Bladder microvascular endothelial cell (primary cell): Measurements from ENCODE around the gene NR1I3. TPM values are rescaled to one million over a fixed set of nuclear protein-coding genes. Genes with fewer than 3 reads are reported as not detected.

Source experiments
- total RNA-seq: library from RNA; depleted of rRNA; stranded (reverse); fragments of >200 nt; gene quantifications from 2 replicates; pipeline ENCODE4 v1.2.3, GENCODE V29; 2014

The NR1I3 gene, protein sequence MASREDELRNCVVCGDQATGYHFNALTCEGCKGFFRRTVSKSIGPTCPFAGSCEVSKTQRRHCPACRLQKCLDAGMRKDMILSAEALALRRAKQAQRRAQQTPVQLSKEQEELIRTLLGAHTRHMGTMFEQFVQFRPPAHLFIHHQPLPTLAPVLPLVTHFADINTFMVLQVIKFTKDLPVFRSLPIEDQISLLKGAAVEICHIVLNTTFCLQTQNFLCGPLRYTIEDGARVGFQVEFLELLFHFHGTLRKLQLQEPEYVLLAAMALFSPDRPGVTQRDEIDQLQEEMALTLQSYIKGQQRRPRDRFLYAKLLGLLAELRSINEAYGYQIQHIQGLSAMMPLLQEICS
- total RNA-seq, result not detected in 2 replicates

DNA sequence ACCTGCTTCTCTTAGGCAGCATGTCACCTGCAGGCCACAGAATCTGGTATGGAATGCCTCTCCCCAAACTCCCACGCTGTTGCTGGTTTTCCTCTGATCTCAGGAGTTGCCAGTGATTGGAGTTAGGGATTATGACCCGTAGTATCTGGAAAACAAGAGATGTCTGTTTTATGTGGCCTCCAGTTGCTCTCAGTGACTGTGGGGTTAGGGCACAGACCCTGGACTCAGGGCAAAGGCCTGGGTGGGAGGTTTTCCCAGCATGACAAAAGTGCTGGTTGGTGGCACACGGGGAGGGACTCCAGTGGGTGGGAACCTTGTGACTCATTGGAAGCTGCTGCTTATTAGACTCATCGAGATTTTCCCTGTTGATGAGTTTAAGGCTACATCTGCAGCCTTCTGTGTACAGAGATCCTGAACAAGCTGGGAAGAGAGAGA lies at the start of gene NR1I3:
Gene NR1I3, minus strand, starts transcription at position 165 of the 435 bp plus-strand sequence. CDS start 1,638 bp downstream, outside the sequence.

DNA sequence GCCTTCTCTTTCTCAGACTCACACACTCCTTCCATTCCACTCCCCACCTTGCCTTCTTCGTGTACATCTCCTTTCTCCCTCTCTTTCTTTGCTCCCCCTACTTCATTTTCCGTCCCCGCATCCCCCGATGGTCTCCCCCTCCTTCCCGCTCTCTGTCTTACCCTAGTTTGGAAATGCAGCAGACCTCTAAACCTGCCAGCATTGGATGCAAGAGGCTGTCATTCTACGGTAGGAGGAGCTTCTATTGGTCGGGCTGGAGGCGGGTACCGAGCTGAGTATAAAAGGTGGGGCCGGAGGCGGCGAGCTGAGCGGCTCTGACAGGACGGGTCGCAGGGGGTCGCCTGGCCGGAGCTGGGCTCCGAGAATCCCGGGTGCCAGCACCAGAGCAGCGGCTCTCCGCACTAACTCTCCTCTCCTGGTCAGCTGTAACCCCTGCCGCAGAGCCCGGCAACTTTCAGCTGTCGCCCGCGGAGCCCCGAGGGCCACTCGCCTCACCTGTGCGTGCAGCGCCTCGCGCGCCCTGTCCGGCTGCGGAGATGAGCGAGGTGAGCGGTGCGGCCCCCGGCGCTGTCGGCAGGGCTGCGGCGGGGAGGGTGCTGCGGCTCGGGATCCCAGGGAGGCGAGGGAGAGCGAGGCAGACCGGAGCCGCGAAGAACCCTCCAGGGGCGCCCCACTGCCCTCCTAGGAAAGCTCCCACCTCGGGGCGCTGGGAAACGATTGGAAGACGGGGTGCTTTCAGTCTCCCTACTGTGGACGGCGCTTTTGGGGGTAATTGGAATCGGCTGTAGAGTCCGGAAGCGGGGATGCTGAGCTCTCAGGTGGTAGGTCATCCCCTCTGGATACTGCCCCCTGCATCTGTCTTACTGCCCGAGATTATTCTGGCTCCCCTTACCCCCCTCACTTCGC lies 20.7 kb upstream of the NR1I3 start, which contains the start of gene PCP4L1:
Gene PCP4L1, plus strand, starts transcription at position 307 of the 906 bp plus-strand sequence. Its CDS starts 230 bp downstream, at position 537.

DNA sequence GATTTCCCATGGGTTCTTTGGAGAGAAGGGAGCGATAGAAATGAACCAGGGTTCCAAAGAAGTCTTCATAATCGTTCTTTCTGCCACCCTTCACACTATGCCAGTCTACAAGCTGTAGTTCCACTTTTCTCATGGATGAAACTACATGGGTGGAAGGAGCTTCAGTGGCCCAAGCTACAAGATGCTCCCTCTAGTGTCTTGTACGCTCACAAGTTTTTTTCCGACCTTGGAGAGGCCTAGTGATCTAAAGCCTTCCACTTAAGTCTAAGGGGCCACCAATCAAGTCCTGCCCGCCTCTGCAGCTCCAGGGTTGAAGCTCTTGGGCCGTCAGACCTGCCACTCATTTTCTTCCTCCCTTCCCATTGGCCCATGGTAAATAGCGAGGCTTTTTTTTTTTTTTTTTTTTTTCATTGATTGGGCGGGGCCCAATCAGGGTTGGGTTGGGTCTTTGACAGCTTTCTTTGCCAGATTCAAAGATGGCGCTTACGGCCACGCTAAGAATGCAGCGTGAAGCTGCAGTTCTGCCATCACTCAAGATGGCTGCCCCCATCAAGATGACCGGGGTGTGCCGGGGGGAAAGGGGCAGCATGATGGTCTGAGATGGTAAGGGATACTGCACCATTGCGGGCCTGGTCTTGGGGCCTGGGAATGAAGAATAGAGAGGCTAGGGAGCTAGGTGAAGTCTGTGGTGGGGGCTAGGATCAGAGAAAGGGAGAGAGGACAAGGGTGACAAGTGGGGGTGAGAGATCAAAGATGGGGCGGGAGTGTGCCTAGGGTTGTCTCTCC lies 12.3 kb downstream of the NR1I3 start, which contains the start of gene TOMM40L:
Gene TOMM40L, plus strand, starts transcription at position 527 of the 786 bp plus-strand sequence. CDS start 430 bp downstream, outside the sequence.

DNA sequence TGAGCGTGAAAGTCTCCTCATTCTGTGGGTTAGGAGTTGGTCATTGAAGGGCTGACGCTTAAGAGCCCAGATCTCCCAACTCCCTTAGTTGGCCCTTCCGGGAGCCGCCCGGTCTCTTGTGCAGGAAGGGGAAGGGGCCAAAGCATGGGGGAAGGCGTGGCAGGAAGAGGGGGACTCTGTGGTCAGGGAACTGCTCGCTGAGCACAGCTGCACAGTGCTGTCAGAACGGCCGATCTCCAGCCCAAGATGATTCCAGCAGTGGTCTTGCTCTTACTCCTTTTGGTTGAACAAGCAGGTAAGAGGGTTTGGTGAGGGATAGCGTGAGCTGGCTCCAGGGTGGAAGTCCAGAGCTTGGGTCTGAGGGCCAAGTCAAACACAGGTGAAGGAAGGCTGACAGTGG lies 22.9 kb downstream of the NR1I3 start, which contains the start of gene FCER1G:
Gene FCER1G, plus strand, starts transcription at position 220 of the 400 bp plus-strand sequence. Its CDS starts 27 bp downstream, at position 247.

DNA sequence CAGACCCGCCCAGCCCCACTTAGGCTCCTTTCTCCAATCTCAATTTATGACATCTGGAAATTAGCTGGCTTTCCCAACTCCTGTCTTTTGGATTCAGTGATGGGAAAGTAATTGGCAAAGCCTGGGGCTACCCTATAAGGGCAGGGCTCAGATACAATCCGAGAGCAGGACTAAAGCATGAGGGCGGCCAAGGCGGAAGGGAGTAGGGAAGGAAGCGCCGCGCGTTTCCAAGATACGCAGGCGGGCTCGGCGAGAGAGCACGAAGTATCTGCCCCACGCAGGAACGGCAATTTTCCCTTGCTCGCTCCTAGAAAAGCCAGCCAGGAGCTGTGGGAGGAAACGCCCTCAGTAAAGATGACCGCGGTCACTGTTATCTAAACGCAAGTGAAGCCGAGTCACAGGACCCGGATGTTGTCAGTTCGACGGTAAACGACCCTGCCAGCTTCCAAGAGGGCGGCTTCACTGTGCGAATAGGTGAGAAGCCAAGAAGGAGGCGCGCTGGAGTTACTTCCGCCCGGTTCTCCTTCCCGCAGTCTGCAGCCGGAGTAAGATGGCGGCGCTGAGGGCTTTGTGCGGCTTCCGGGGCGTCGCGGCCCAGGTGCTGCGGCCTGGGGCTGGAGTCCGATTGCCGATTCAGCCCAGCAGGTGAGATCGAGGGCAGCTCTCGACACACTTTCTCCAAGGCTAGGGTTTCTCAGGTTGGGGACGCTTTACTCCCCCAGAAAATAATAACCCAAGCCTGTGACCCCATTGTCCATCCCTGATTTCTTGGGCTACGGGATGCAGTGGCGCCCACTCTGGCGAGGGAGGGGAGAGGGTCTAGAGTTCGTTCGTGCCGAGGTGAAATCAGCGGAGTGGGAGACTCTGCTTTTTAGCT lies 35.9 kb downstream of the NR1I3 start, which contains the start of gene NDUFS2:
Gene NDUFS2, plus strand, starts transcription at position 532 of the 877 bp plus-strand sequence. Its CDS starts 19 bp downstream, at position 551.

DNA sequence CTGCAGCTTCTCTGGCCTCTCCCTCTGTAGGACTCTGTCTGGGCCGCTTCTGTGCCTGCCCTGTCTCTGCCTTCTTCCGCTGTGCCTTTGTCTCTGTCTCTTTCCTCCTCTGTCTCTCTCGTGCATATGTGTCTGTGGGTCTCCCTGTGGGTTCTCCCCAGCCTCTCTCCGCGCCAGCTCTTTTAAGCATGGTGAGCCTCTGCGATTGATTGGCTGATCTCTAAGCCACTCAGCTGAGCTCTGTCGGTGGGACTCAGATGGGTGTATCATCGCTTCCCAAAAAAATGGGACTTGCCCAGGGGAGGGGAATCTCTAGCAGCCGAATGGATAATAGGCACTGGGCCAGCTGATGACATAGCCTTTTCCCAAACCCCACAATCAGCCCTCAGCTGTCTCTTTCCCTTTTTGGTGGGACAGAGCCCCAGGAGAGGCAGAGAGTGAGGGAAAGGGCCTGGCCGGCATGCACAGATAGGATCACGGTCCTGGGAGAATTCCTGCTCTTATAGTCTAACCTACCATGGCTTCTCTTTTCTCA lies 39.0 kb downstream of the NR1I3 start, which contains the start of gene ADAMTS4:
Gene ADAMTS4, minus strand, starts transcription at position 158 of the 535 bp plus-strand sequence. CDS start 427 bp downstream, outside the sequence.

Other genes with a start within 250 kb of the NR1I3 start
- gene F11R, start 217.1 kb downstream of the NR1I3 start, total RNA-seq, result 84.2 and 331 TPM in 2 replicates
- 3.8 TPM in 1 of 2 replicates, not detected in the other for gene TSTD1, start 199.2 kb downstream of the NR1I3 start, total RNA-seq
- gene USF1, start 192.2 kb downstream of the NR1I3 start, total RNA-seq, result 104 and 119 TPM in 2 replicates
- not detected in 2 replicates for gene ARHGAP30, start 168.3 kb downstream of the NR1I3 start, total RNA-seq
- 0.31 and 0.32 TPM in 2 replicates for gene NECTIN4, start 148.6 kb downstream of the NR1I3 start, total RNA-seq
- gene KLHDC9, start 139.8 kb downstream of the NR1I3 start, total RNA-seq, result 1.5 and 1.6 TPM in 2 replicates
- gene PFDN2, start 120.2 kb downstream of the NR1I3 start, total RNA-seq, result 31.4 and 45.7 TPM in 2 replicates
- gene NIT1, start 120.1 kb downstream of the NR1I3 start, total RNA-seq, result 10.8 and 12.5 TPM in 2 replicates
- gene DEDD, start 105.5 kb downstream of the NR1I3 start, total RNA-seq, result 21.7 and 47.4 TPM in 2 replicates
- gene UFC1, start 84.2 kb downstream of the NR1I3 start, total RNA-seq, result 119 and 137 TPM in 2 replicates
- gene USP21, start 78.7 kb downstream of the NR1I3 start, total RNA-seq, result 3.6 and 7.8 TPM in 2 replicates
- gene PPOX, start 71.8 kb downstream of the NR1I3 start, total RNA-seq, result 13.7 and 15.4 TPM in 2 replicates
- gene B4GALT3, start 60.7 kb downstream of the NR1I3 start, total RNA-seq, result 16.0 and 29.8 TPM in 2 replicates
- 9.7 and 9.9 TPM in 2 replicates for gene ADAMTS4, start 39.1 kb downstream of the NR1I3 start, total RNA-seq
- gene NDUFS2, start 35.8 kb downstream of the NR1I3 start, total RNA-seq, result 139 and 183 TPM in 2 replicates
- 0.16 TPM in 1 of 2 replicates, not detected in the other for gene FCER1G, start 22.9 kb downstream of the NR1I3 start, total RNA-seq
- not detected in 2 replicates for gene APOA2, start 14.6 kb downstream of the NR1I3 start, total RNA-seq
- gene TOMM40L, start 12.1 kb downstream of the NR1I3 start, total RNA-seq, result 14.2 and 18.3 TPM in 2 replicates
- gene PCP4L1, start 20.5 kb upstream of the NR1I3 start, total RNA-seq, result not detected in 2 replicates
- 0.76 and 0.81 TPM in 2 replicates for gene MPZ, start 71.8 kb upstream of the NR1I3 start, total RNA-seq
- gene SDHC, start 76.2 kb upstream of the NR1I3 start, total RNA-seq, result 6.3 and 23.0 TPM in 2 replicates
- not detected in 2 replicates for gene CFAP126, start 129.7 kb upstream of the NR1I3 start, total RNA-seq